K562 (cell line): ENCODE data around the gene CNPY4. TPM values are rescaled to one million over a fixed set of nuclear protein-coding genes. Genes with fewer than 3 reads are reported as not detected.
A peak's percentile ranks its signal among the peaks of the same experiment; 100 is the strongest.

ENCODE experiments used
- DNMT1 ChIP-seq: fragments of 450-650 bp; IDR thresholded peaks from 2 replicates; pipeline ENCODE4 v1.6.1; 2016; ENCODE audit warnings: antibody characterized with exemption, mild to moderate bottlenecking
- E2F3 ChIP-seq: fragments of 250-450 bp; sonication (Bioruptor Pico); IDR thresholded peaks from 2 replicates; pipeline ENCODE4 v1.4.0; 2020; ENCODE audit warnings: mild to moderate bottlenecking
- HCFC1 ChIP-seq: IDR thresholded peaks from 2 replicates; pipeline ENCODE4 v1.6.1; 2012; ENCODE audit warnings: low read depth, low read length, improper control_type of control experiment
- HDAC1 ChIP-seq, 2 experiments: fragments of 450-650 bp; IDR thresholded peaks; 2 replicates each; pipeline ENCODE4 v1.6.1; 2016 to 2017; ENCODE audit warnings: inconsistent platforms in 1 of 2, mild to moderate bottlenecking in 1 of 2, moderate library complexity in 1 of 2
- MCM7 ChIP-seq, 2 experiments: fragments of 450-650 bp; IDR thresholded peaks; 2 replicates each; pipeline ENCODE4 v1.6.1; 2016 to 2018
- PRMT5 ChIP-seq: sonication (generic); formaldehyde crosslinking; IDR thresholded peaks from 2 replicates; pipeline ENCODE4 v1.5.0; 2020; ENCODE audit warnings: missing genetic modification reagents
- ZNF644 ChIP-seq: fragments of 200-800 bp; sonication (Bioruptor generic); IDR thresholded peaks from 2 replicates; pipeline ENCODE4 v1.6.1; 2016; ENCODE audit warnings: low read depth, missing genetic modification characterization, missing compliant biosample characterization
- ZNF830 ChIP-seq: fragments of 250-450 bp; sonication (Bioruptor Pico); IDR thresholded peaks from 2 replicates; pipeline ENCODE4 v1.5.0; 2021; ENCODE audit warnings: mild to moderate bottlenecking
- polyA plus RNA-seq, 8 experiments: library from polyadenylated mRNA; depleted of rRNA in 4 of 8; stranded (reverse) in 5 of 8; unstranded in 3 of 8; fragments of >200 nt; fragmentation: Nextera tagmentation in 2 of 8; fragmentation: Illumina TruSeq in 1 of 8; extraction: Ambion mirVana in 2 of 8; extraction: Trizol in 1 of 8; gene quantifications; 2 replicates each; pipeline versions ENCODE4 v1.2.1 to v1.2.3, GENCODE V29; 2011 to 2014; ENCODE audit warnings: inconsistent platforms in 1 of 8, missing spikeins in 1 of 8
- total RNA-seq, 7 experiments: library from RNA; depleted of rRNA in 6 of 7; stranded (reverse); fragments of >200 nt in 6 of 7; fragmentation: Illumina TruSeq in 2 of 7; extraction: Trizol in 2 of 7; gene quantifications; 2 replicates each; pipeline versions ENCODE4 v1.2.1 to v1.2.3, GENCODE V29; 2011 to 2021; ENCODE audit warnings: low replicate concordance in 1 of 7
- TF ChIP-seq, protein P1 (sequence below): fragments of 450-650 bp; IDR thresholded peaks from 2 replicates; pipeline ENCODE4 v1.6.1; 2016; ENCODE audit warnings: low read depth
- TF ChIP-seq, protein P2 (sequence below): fragments of 250-450 bp; sonication (Bioruptor Pico); IDR thresholded peaks from 2 replicates; pipeline ENCODE4 v1.8.0; 2021; ENCODE audit warnings: moderate library complexity, mild to moderate bottlenecking, inconsistent platforms
- TF ChIP-seq, protein P3 (sequence below): IDR thresholded peaks from 3 replicates; pipeline ENCODE4 v1.6.1; 2011; ENCODE audit warnings: borderline replicate concordance, mild to moderate bottlenecking, moderate library complexity; ENCODE audit not compliant: insufficient read length; ENCODE audit errors: extremely low read depth
- TF ChIP-seq, protein P4 (sequence below): fragments of 250-450 bp; sonication (Bioruptor Pico); IDR thresholded peaks from 2 replicates; pipeline ENCODE4 v1.4.0; 2020; ENCODE audit warnings: mild to moderate bottlenecking, moderate library complexity

Gene CNPY4
- total and polyA plus RNA-seq, 9 of the 15 experiments (the other 6 are each of a cell fraction or from before 2014, with no cell fraction given), result 1.9 to 11.2 (median 7.0) TPM

DNA sequence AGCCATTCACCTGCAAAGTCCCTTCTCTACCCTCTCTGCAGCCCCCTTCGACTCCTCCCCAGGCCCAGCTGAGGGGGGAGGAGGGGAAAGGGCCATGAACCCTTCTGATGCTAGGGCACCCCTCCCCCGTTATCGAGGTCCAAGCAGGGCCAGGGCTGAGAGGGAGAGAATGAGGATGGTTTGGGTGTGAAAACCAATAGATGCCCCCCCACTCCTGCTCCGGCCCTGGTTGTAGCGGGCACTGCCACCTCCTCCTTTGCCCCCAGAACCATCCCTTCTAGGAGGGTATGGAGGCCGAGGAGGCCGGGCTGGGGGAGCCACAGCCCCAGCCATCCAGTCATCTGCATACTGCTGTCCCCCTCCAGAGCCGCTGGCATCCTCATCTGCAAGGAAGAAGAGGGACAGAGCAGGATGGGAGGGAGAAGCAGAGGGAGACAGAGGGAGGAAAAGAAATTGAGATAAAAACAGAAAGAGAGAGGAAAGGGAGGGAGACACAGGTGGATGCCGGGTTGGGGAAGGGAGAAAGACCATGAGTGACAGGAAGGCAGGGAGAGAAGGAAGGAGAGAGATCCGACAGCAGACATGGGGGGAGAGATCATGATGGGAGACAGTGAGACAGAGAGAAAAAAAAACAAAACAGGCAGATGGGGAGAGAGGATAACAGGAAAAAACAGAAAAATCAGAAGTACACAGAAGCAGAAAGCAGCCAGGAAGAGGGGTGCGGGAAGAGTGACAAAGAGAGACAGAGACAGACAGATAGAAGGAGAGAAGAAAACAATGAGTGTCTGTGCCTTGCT is 50.9 kb downstream of the CNPY4 start (continued):
- TF ChIP-seq, protein P1, sequence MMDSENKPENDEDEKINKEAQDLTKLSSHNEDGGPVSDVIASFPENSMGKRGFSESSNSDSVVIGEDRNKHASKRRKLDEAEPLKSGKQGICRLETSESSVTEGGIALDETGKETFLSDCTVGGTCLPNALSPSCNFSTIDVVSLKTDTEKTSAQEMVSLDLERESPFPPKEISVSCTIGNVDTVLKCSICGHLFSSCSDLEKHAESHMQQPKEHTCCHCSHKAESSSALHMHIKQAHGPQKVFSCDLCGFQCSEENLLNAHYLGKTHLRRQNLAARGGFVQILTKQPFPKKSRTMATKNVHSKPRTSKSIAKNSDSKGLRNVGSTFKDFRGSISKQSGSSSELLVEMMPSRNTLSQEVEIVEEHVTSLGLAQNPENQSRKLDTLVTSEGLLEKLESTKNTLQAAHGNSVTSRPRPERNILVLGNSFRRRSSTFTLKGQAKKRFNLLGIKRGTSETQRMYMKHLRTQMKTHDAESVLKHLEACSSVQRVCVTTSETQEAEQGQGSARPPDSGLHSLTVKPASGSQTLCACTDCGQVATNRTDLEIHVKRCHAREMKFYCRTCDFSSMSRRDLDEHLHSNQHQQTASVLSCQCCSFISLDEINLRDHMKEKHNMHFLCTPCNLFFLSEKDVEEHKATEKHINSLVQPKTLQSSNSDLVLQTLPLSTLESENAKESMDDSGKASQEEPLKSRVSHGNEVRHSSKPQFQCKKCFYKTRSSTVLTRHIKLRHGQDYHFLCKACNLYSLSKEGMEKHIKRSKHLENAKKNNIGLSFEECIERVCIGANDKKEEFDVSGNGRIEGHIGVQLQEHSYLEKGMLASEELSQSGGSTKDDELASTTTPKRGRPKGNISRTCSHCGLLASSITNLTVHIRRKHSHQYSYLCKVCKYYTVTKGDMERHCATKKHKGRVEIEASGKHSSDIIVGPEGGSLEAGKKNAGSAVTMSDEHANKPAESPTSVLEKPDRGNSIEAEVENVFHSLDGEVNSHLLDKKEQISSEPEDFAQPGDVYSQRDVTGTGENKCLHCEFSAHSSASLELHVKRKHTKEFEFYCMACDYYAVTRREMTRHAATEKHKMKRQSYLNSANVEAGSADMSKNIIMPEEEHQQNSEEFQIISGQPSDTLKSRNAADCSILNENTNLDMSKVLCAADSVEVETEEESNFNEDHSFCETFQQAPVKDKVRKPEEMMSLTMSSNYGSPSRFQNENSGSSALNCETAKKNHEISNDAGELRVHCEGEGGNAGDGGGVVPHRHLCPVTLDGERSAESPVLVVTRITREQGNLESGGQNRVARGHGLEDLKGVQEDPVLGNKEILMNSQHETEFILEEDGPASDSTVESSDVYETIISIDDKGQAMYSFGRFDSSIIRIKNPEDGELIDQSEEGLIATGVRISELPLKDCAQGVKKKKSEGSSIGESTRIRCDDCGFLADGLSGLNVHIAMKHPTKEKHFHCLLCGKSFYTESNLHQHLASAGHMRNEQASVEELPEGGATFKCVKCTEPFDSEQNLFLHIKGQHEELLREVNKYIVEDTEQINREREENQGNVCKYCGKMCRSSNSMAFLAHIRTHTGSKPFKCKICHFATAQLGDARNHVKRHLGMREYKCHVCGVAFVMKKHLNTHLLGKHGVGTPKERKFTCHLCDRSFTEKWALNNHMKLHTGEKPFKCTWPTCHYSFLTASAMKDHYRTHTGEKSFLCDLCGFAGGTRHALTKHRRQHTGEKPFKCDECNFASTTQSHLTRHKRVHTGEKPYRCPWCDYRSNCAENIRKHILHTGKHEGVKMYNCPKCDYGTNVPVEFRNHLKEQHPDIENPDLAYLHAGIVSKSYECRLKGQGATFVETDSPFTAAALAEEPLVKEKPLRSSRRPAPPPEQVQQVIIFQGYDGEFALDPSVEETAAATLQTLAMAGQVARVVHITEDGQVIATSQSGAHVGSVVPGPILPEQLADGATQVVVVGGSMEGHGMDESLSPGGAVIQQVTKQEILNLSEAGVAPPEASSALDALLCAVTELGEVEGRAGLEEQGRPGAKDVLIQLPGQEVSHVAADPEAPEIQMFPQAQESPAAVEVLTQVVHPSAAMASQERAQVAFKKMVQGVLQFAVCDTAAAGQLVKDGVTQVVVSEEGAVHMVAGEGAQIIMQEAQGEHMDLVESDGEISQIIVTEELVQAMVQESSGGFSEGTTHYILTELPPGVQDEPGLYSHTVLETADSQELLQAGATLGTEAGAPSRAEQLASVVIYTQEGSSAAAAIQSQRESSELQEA, result no peak
- TF ChIP-seq, protein P2, sequence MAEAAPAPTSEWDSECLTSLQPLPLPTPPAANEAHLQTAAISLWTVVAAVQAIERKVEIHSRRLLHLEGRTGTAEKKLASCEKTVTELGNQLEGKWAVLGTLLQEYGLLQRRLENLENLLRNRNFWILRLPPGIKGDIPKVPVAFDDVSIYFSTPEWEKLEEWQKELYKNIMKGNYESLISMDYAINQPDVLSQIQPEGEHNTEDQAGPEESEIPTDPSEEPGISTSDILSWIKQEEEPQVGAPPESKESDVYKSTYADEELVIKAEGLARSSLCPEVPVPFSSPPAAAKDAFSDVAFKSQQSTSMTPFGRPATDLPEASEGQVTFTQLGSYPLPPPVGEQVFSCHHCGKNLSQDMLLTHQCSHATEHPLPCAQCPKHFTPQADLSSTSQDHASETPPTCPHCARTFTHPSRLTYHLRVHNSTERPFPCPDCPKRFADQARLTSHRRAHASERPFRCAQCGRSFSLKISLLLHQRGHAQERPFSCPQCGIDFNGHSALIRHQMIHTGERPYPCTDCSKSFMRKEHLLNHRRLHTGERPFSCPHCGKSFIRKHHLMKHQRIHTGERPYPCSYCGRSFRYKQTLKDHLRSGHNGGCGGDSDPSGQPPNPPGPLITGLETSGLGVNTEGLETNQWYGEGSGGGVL (CRISPR knock-in tag), result no peak
- TF ChIP-seq HDAC1 (IDR thresholded peaks at IDR 0.05) (peak in 1 of 2 experiments; percentile 69; a peak in 2 of 4 replicates), PRMT5 (CRISPR knock-in tag) (no peak), MCM7 (IDR thresholded peaks at IDR 0.05) (no peak), ZNF830 (CRISPR knock-in tag) (no peak), HCFC1 (no peak), DNMT1 (0 out of 2 replicates have a peak, but pooled peaks have one; percentile 44), E2F3 (CRISPR knock-in tag) (no peak), ZNF644 (tag) (no peak)
- TF ChIP-seq, protein P3, sequence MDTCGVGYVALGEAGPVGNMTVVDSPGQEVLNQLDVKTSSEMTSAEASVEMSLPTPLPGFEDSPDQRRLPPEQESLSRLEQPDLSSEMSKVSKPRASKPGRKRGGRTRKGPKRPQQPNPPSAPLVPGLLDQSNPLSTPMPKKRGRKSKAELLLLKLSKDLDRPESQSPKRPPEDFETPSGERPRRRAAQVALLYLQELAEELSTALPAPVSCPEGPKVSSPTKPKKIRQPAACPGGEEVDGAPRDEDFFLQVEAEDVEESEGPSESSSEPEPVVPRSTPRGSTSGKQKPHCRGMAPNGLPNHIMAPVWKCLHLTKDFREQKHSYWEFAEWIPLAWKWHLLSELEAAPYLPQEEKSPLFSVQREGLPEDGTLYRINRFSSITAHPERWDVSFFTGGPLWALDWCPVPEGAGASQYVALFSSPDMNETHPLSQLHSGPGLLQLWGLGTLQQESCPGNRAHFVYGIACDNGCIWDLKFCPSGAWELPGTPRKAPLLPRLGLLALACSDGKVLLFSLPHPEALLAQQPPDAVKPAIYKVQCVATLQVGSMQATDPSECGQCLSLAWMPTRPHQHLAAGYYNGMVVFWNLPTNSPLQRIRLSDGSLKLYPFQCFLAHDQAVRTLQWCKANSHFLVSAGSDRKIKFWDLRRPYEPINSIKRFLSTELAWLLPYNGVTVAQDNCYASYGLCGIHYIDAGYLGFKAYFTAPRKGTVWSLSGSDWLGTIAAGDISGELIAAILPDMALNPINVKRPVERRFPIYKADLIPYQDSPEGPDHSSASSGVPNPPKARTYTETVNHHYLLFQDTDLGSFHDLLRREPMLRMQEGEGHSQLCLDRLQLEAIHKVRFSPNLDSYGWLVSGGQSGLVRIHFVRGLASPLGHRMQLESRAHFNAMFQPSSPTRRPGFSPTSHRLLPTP, result no peak
- TF ChIP-seq, protein P4, sequence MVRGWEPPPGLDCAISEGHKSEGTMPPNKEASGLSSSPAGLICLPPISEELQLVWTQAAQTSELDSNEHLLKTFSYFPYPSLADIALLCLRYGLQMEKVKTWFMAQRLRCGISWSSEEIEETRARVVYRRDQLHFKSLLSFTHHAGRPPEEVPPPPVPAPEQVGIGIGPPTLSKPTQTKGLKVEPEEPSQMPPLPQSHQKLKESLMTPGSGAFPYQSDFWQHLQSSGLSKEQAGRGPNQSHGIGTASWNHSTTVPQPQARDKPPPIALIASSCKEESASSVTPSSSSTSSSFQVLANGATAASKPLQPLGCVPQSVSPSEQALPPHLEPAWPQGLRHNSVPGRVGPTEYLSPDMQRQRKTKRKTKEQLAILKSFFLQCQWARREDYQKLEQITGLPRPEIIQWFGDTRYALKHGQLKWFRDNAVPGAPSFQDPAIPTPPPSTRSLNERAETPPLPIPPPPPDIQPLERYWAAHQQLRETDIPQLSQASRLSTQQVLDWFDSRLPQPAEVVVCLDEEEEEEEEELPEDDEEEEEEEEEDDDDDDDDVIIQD (CRISPR knock-in tag), result no peak
